HG02798 (cell line): ENCODE data around the gene NME3.

ENCODE experiments used
- ATAC-seq: cut with Tn5 transposase; IDR thresholded peaks from one replicate; pipeline ENCODE4 v1.9.1; 2021; ENCODE audit warnings: mild to moderate bottlenecking; ENCODE audit not compliant: unreplicated experiment, poor library complexity

The NME3 gene

DNA sequence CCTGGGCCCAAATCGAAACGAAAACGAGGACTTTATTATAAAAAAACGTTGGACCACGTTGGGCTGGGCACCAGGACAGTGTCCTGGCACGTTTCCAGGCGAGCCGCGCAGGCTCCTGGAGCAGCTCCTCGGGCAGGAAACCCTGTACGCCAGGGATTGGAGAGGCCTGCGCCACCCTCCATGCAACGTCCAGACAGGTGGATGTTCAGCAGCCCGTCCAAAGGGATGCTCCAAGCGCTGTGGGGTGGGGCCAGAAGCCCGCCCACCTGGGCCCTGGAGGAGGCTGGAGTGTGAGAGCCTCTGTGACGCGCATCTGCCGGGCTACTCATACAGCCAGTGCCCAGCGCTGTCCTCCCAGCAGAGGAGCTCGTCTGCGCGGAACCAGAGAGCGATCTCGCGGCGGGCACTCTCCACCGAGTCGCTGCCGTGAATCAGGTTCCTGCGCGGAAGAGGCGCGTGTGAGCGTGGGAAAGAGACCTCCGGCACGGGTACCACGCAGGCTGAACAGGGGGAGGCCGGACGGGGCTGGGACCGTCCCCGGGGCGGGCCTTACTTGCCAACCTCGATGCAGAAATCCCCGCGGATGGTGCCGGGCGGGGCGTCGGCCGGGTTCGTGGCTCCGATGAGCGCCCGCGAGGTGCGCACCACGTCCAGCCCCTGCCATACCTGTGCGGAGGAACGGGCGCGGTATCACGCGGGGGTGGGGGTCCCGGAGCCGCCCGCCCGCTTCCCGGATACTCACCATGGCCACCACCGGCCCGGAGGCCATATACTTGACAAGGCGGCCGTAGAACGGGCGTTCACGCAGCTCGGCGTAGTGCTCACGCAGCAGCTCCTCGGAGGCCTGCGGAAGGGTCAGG is 785 bp downstream of the NME3 start:
- ATAC-seq = no peak

- ATAC-seq = no peak
These were observed 1.7 kb downstream of the NME3 start for GRCh38 chr16:1769402-1770300.

- ATAC-seq = no peak
These were observed 2.5 kb downstream of the NME3 start for GRCh38 chr16:1768767-1769401.

DNA sequence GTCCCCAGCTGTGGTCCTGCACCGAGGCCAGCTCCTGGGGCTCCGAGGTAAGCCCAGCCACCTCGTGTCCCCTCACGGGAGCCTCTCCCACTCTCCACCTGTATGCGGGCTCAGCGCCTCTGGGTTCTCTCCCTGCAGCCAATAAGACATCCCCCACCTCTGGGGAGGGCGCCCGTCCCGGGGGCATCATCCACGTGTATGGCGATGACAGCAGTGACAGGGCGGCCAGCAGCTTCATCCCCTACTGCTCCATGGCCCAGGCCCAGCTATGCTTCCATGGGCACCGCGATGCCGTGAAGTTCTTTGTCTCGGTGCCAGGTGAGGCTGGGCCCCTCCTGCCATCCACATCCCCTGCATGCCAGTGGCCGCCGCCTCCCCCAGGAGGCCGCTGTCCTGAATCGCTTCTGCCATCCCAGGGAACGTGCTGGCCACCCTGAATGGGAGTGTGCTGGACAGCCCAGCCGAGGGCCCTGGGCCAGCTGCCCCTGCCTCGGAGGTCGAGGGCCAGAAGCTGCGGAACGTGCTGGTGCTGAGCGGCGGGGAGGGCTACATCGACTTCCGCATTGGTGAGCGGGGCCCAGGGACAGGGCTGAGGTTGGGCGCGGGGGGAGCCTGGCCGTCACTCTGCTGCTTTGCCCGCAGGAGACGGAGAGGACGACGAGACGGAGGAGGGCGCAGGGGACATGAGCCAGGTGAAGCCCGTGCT is 3.1 kb downstream of the NME3 start:
- no peak for ATAC-seq

DNA sequence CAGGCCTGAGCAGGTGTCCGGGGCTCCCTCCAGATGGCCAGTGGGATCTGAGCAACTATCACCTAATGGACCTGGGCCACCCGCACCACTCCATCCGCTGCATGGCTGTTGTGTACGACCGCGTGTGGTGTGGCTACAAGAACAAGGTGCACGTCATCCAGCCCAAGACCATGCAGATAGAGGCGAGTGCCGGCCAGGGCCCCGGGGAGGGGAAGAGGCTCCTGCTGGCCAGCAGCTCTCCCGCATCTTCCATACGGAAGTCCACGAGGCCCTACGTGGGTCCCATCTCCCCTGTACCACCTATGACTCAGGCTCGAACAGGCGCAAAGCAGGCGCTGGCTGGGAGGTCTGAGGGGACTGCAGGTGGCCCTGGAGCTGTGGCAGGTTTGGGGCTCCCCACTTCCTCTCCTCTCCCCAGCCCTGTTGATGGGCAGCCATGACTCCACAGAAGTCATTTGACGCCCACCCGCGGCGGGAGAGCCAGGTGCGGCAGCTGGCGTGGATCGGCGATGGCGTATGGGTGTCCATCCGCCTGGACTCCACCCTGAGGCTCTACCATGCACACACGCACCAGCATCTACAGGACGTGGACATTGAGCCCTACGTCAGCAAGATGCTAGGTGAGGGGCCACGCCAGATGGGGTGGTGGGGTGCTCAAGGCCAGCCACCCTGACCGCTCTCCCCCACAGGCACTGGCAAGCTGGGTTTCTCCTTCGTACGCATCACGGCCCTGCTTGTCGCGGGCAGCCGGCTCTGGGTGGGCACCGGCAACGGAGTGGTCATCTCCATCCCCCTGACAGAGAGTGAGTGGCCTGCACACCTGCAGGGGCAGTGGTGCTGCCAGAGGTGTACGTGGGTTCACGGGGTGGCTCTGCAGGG is 4.0 kb downstream of the NME3 start:
- no peak for ATAC-seq

DNA sequence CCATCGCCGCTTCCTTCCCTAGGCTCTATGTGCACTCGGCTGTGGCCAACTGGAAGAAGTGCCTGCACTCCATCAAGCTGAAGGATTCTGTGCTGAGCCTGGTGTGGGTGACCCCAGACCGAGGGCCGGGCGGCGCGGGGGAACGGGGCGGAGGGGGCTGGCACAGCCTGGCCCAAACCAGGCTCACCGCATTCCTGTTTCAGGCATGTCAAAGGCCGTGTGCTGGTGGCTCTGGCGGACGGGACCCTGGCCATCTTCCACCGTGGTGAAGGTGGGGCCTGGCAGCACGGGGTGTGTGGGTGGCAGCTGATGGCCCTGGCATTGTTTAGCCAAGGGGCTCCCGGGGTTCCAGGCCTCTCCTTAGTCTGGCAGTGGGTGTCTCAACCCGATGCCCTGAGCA is 4.6 kb downstream of the NME3 start:
- no peak for ATAC-seq

- ATAC-seq = no peak
These were observed 5.1 kb downstream of the NME3 start for GRCh38 chr16:1766231-1766630.

GRCh38 chr16:1765826-1766225 is 5.5 kb downstream of the NME3 start:
- no peak for ATAC-seq

DNA sequence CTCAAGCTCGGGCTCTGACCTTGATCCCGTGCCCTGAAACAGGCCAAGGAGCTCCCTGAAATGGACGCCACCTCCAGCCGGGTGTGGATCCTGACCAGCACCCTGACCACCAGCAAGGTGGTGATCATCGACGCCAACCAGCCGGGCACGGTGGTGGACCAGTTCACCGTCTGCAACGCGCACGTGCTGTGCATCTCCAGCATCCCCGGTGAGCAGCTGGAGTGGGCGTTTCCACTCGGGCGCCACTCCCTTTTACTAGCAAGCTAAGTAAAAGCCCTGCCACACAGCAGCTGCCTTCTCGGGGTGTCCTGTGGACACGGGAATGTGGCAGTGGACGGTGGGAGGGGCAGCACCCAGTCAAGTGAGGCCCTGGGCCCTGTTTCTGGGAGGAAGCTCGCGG is 6.4 kb downstream of the NME3 start:
- no peak for ATAC-seq

GRCh38 chr16:1763521-1764511 is 7.5 kb downstream of the NME3 start:
- no peak for ATAC-seq

DNA sequence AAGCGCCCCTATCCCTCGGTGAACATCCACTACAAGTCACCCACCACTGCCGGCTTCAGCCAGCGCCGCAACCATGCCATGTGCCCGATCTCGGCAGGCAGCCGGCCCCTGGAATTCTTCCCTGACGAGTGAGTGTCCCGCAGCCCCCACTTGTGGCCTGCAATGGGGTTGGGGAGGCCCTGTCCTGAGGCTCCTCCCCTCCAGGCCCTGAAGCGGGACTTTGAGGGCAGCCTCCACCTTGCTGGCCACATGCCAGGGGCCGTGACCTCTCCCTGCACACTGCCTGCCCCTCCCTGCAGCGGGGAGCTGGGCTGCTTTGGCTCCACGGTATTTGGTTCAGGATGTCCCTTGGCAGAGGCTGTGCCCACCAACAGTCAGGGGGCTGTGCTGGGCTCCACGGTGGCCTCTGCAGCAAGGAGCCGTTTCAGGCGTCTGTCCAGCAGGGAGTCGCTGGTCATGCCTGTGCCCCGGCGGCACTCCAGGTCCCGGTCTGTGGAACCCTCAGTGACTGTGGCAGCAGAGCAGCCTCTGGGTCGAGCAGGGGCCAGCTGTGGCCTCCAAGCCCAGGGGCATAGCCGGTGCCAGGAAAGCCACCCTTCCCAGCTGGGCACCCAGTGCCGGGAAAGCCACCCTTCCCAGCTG is 8.3 kb downstream of the NME3 start:
- ATAC-seq = no peak

- ATAC-seq = no peak
These were observed 9.0 kb downstream of the NME3 start for GRCh38 chr16:1762196-1762878.

- no peak for ATAC-seq
These were observed 9.6 kb downstream of the NME3 start for GRCh38 chr16:1761751-1762150.

- ATAC-seq = no peak
These were observed 10.4 kb downstream of the NME3 start for GRCh38 chr16:1760911-1761310.

GRCh38 chr16:1759511-1759910 is 11.8 kb downstream of the NME3 start:
- ATAC-seq = no peak

- ATAC-seq = no peak
These were observed 12.4 kb downstream of the NME3 start for GRCh38 chr16:1758923-1759322.
